K562 (cell line): ENCODE measurements around the gene SRSF1. TPM values are rescaled to one million over a fixed set of nuclear protein-coding genes. Genes with fewer than 3 reads are reported as not detected.

Experiments used
- ATF1 ChIP-seq, 2 experiments: fragments of 450-650 bp in 1 of 2; IDR thresholded peaks; 2 replicates each; pipeline ENCODE4 v1.6.1; 2016; ENCODE audit warnings: missing compliant biosample characterization in 1 of 2, missing genetic modification characterization in 1 of 2
- CBX1 ChIP-seq: sonication (generic); IDR thresholded peaks from 2 replicates; pipeline ENCODE4 v1.6.1; 2016; ENCODE audit warnings: antibody characterized with exemption, low read depth, mild to moderate bottlenecking
- EWSR1 ChIP-seq: fragments of 450-650 bp; IDR thresholded peaks from 2 replicates; pipeline ENCODE4 v1.6.1; 2018; ENCODE audit warnings: borderline replicate concordance, mild to moderate bottlenecking, low read depth, moderate library complexity; ENCODE audit not compliant: partially characterized antibody
- FOS ChIP-seq: IDR thresholded peaks from 3 replicates; pipeline ENCODE4 v1.6.1; 2011; ENCODE audit not compliant: insufficient read length; ENCODE audit errors: extremely low read depth
- FOSL1 ChIP-seq: fragments of 200-800 bp; sonication (Bioruptor generic); conservative IDR thresholded peaks from 2 replicates; pipeline ENCODE4 v1.6.1; 2016; ENCODE audit warnings: missing genetic modification characterization, missing compliant biosample characterization
- GABPA ChIP-seq: fragments of 200-800 bp; sonication (Bioruptor generic); conservative IDR thresholded peaks from 2 replicates; pipeline ENCODE4 v1.6.1; 2016; ENCODE audit warnings: low read depth, missing genetic modification characterization, missing compliant biosample characterization
- HES1 ChIP-seq: fragments of 450-650 bp; IDR thresholded peaks from 2 replicates; pipeline ENCODE4 v1.6.1; 2016; ENCODE audit warnings: low read depth, mild to moderate bottlenecking, moderate library complexity
- HMG20A ChIP-seq: fragments of 450-650 bp; formaldehyde crosslinking; conservative IDR thresholded peaks from 2 replicates; pipeline ENCODE4 v1.4.0; 2020; ENCODE audit warnings: mild to moderate bottlenecking, mixed read lengths
- HNRNPUL1 ChIP-seq: fragments of 200-400 bp; formaldehyde crosslinking; IDR thresholded peaks from 2 replicates; pipeline ENCODE4 v1.6.1; 2017; ENCODE audit warnings: low read length
- KDM1A ChIP-seq, 2 experiments: fragments of 450-650 bp; IDR thresholded peaks; 2 replicates each; pipeline ENCODE4 v1.6.1; 2016; ENCODE audit warnings: mild to moderate bottlenecking in 2 of 2
- NFE2 ChIP-seq: IDR thresholded peaks from 2 replicates; pipeline ENCODE4 v1.6.1; 2014; ENCODE audit warnings: antibody characterized with exemption, low read depth
- NUFIP1 ChIP-seq: fragments of 450-650 bp; IDR thresholded peaks from 2 replicates; pipeline ENCODE4 v1.6.1; 2018; ENCODE audit not compliant: partially characterized antibody
- RBFOX2 ChIP-seq: fragments of 200-400 bp; formaldehyde crosslinking; IDR thresholded peaks from 2 replicates; pipeline ENCODE4 v1.6.1; 2017; ENCODE audit warnings: low read depth, mild to moderate bottlenecking, low read length, moderate library complexity
- RFX1 ChIP-seq: fragments of 450-650 bp; IDR thresholded peaks from 2 replicates; pipeline ENCODE4 v1.6.1; 2016; ENCODE audit warnings: mild to moderate bottlenecking, moderate library complexity
- RNF2 ChIP-seq: sonication (generic); IDR thresholded peaks from 2 replicates; pipeline ENCODE4 v1.6.1; 2016
- SIX5 ChIP-seq, 2 experiments: IDR thresholded peaks; 2 replicates each; pipeline ENCODE4 v1.6.1; 2011; ENCODE audit warnings: low read length in 2 of 2, borderline replicate concordance in 1 of 2, low read depth in 1 of 2, mild to moderate bottlenecking in 1 of 2, moderate library complexity in 1 of 2; ENCODE audit not compliant: insufficient read depth in 1 of 2
- SRSF3 ChIP-seq: fragments of 200-400 bp; formaldehyde crosslinking; IDR thresholded peaks from 2 replicates; pipeline ENCODE4 v1.6.1; 2016; ENCODE audit warnings: mild to moderate bottlenecking, low read length, moderate library complexity; ENCODE audit not compliant: insufficient read depth
- ZNF174 ChIP-seq: fragments of 250-450 bp; sonication (Bioruptor Pico); IDR thresholded peaks from 2 replicates; pipeline ENCODE4 v1.4.0; 2020; ENCODE audit warnings: mild to moderate bottlenecking
- ZNF277 ChIP-seq: fragments of 250-450 bp; sonication (Bioruptor Pico); IDR thresholded peaks from 2 replicates; pipeline ENCODE4 v1.8.0; 2022; ENCODE audit warnings: inconsistent platforms, mild to moderate bottlenecking, moderate library complexity, borderline replicate concordance
- ZNF586 ChIP-seq: fragments of 450-650 bp; formaldehyde crosslinking; conservative IDR thresholded peaks from 2 replicates; pipeline ENCODE4 v1.4.0; 2020; ENCODE audit warnings: mild to moderate bottlenecking, moderate library complexity
- polyA plus RNA-seq, 8 experiments: library from polyadenylated mRNA; depleted of rRNA in 4 of 8; stranded (reverse) in 5 of 8; unstranded in 3 of 8; fragments of >200 nt; fragmentation: Nextera tagmentation in 2 of 8; fragmentation: Illumina TruSeq in 1 of 8; extraction: Ambion mirVana in 2 of 8; extraction: Trizol in 1 of 8; gene quantifications; 2 replicates each; pipeline versions ENCODE4 v1.2.1 to v1.2.3, GENCODE V29; 2011 to 2014; ENCODE audit warnings: inconsistent platforms in 1 of 8, missing spikeins in 1 of 8
- total RNA-seq, 7 experiments: library from RNA; depleted of rRNA in 6 of 7; stranded (reverse); fragments of >200 nt in 6 of 7; fragmentation: Illumina TruSeq in 2 of 7; extraction: Trizol in 2 of 7; gene quantifications; 2 replicates each; pipeline versions ENCODE4 v1.2.1 to v1.2.3, GENCODE V29; 2011 to 2021; ENCODE audit warnings: low replicate concordance in 1 of 7

Gene SRSF1
- total and polyA plus RNA-seq, 9 of the 15 experiments (the other 6 are each of a cell fraction or from before 2014, with no cell fraction given): 77.8 to 559 (median 442) TPM

- TF ChIP-seq HMG20A (CRISPR knock-in tag) (0 out of 2 replicates have a peak, but pooled peaks have one; percentile 28), KDM1A (IDR thresholded peaks at IDR 0.05) (no peak), NUFIP1 (no peak), RNF2 (peak; percentile 86), ZNF586 (CRISPR knock-in tag) (no peak), GABPA (peak; percentile 81), SIX5 (IDR thresholded peaks at IDR 0.05; ENCODE audit: borderline replicate concordance in 1 of 2, insufficient read depth in 1 of 2, low read depth in 1 of 2, low read length in 2 of 2) (0 out of 4 replicates have a peak, but pooled peaks of 1 of the 2 experiments have one; percentile 4), ATF1 (CRISPR knock-in tag; IDR thresholded peaks at IDR 0.05) (no peak; the same call in 1 of the 2 replicates), ATF1 (tag; IDR thresholded peaks at IDR 0.05) (peak; percentile 97), HNRNPUL1 (no peak), CBX1 (peak; percentile 24), ZNF174 (no peak), EWSR1 (no peak), ZNF277 (CRISPR knock-in tag) (no peak), SRSF3 (no peak; the same call in 1 of the 2 replicates), NFE2 (peak; percentile 6; the same call in 1 of the 2 replicates), FOS (no peak), RBFOX2 (peak; percentile 100), RFX1 (peak; percentile 94), FOSL1 (tag) (peak; percentile 53), HES1 (no peak)
These were observed at the start of gene SRSF1 (continued) for GRCh38 chr17:58006924-58007780.
